ENCODE measurements around the gene KCNK10. TPM values are rescaled to one million over a fixed set of nuclear protein-coding genes. Genes with fewer than 3 reads are reported as not detected.
"Not testable (repeated sequence)": the region's sequence is repeated elsewhere in the genome, so short reads cannot be mapped to it uniquely, and the experiment has no call there.

The KCNK10 gene
- total and polyA plus RNA-seq, 7 donors: under 0.01 to 0.60 (median 0.28) TPM; not detected in 1

- H3K4me1 ChIP-seq: no peaks in the 10 kb centered on the region
- no peaks in the 10 kb centered on the region for H3K36me3 ChIP-seq
- H3K4me3 ChIP-seq: no peak overlapping the region
These were observed 51.9 kb downstream of the KCNK10 start for GRCh38 chr14:88271205-88271604.

DNA sequence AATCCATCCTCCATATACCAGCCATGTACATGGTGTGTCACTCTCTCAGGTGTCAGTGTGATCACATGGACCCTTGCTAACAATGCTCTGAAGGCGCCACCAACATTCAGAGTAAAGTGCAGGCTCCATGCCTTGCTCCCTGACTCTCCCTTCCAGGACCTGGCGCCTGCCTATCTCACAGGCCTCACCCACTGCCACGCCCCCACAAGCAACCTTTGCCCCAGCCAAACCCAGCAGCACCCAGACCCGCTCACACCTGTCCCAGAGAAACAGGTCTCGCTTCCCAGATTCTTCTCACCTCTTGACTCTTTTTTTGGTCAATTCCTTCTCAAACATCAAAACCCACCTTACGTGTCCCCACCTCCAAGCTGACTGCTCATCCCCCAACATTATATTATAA is 52.3 kb downstream of the KCNK10 start:
- H3K27me3 ChIP-seq: peaks cover 0 to 6% (median 0%) of the 10 kb centered on the region in 3 donors
- no peak overlapping the region for H3K4me3 ChIP-seq
- no peaks in the 10 kb centered on the region for H3K9me3 ChIP-seq
- intact Hi-C loops (cut with DNase I): no loop called here
- H3K27ac ChIP-seq: no peak overlapping the region
- 18 to 57% methylated on average over 6 of the region's 6 CpGs for WGBS, 2 donors
- no peaks in the 10 kb centered on the region for H3K36me3 ChIP-seq
- no peak for DNase-seq
- no peaks in the 10 kb centered on the region for H3K4me1 ChIP-seq
- TF ChIP-seq POLR2A (IDR thresholded peaks at IDR 0.05) (no peak), POLR2AphosphoS5 (IDR thresholded peaks at IDR 0.05) (no peak), EP300 (IDR thresholded peaks at IDR 0.05) (no peak), CTCF (IDR thresholded peaks at IDR 0.05) (no peak)

More at GRCh38 chr14:88271205-88271604, 51.9 kb downstream of the KCNK10 start:
- intact Hi-C loops (cut with DNase I): no loop called here
- TF ChIP-seq POLR2A (IDR thresholded peaks at IDR 0.05): no peak
- TF ChIP-seq POLR2AphosphoS5 (IDR thresholded peaks at IDR 0.05): no peak
- no peak for TF ChIP-seq CTCF (IDR thresholded peaks at IDR 0.05)
- TF ChIP-seq EP300 (IDR thresholded peaks at IDR 0.05): no peak
- DNase-seq: no peak
- WGBS, 2 donors: 64 to 65% methylated on average over 2 of the region's 2 CpGs
- Histone ChIP-seq H3K27ac (no peak overlapping the region), H3K9me3 (no peaks in the 10 kb centered on the region), H3K27me3 (peaks cover 0 to 6% (median 0%) of the 10 kb centered on the region in 3 donors)

GRCh38 chr14:88269806-88270420 is 53.2 kb downstream of the KCNK10 start:
- intact Hi-C loops (cut with DNase I): no loop called here
- H3K4me1 ChIP-seq: no peaks in the 10 kb centered on the region
- DNase-seq: no peak
- H3K4me3 ChIP-seq: no peak overlapping the region
- H3K27ac ChIP-seq: no peak overlapping the region
- peaks cover 0 to 4% (median 0%) of the 10 kb centered on the region in 3 donors for H3K27me3 ChIP-seq
- H3K9me3 ChIP-seq: no peaks in the 10 kb centered on the region
- H3K36me3 ChIP-seq: no peaks in the 10 kb centered on the region
- WGBS, 2 donors: 22 to 52% methylated on average over 12 of the region's 12 CpGs
- no peak for TF ChIP-seq POLR2AphosphoS5 (IDR thresholded peaks at IDR 0.05)

- Histone ChIP-seq H3K27ac (no peak overlapping the region), H3K4me1 (no peaks in the 10 kb centered on the region), H3K9me3 (no peaks in the 10 kb centered on the region), H3K27me3 (no peaks in the 10 kb centered on the region), H3K36me3 (no peaks in the 10 kb centered on the region), H3K4me3 (no peak overlapping the region)
- TF ChIP-seq EP300 (IDR thresholded peaks at IDR 0.05): no peak
- no peak for TF ChIP-seq CTCF (IDR thresholded peaks at IDR 0.05)
- no peak for TF ChIP-seq POLR2AphosphoS5 (IDR thresholded peaks at IDR 0.05)
- TF ChIP-seq POLR2A (IDR thresholded peaks at IDR 0.05): no peak
- no peak for DNase-seq
- WGBS, 2 donors: 73 to 85% methylated on average over 2 of the region's 2 CpGs
- intact Hi-C loops (cut with DNase I): no loop called here
These were observed 56.6 kb downstream of the KCNK10 start for GRCh38 chr14:88266474-88266873.

GRCh38 chr14:88264116-88264515 is 59.0 kb downstream of the KCNK10 start:
- 76 to 84% methylated on average over 6 of the region's 6 CpGs for WGBS, 2 donors
- H3K36me3 ChIP-seq: no peaks in the 10 kb centered on the region
- H3K27ac ChIP-seq: no peak overlapping the region
- no peak overlapping the region for H3K4me3 ChIP-seq
- DNase-seq: no peak
- H3K9me3 ChIP-seq: no peaks in the 10 kb centered on the region
- H3K4me1 ChIP-seq: no peaks in the 10 kb centered on the region
- intact Hi-C loops (cut with DNase I): no loop called here
- H3K27me3 ChIP-seq: no peaks in the 10 kb centered on the region
- TF ChIP-seq POLR2A (IDR thresholded peaks at IDR 0.05) (no peak), CTCF (IDR thresholded peaks at IDR 0.05) (no peak), POLR2AphosphoS5 (IDR thresholded peaks at IDR 0.05) (no peak), EP300 (IDR thresholded peaks at IDR 0.05) (no peak)

- WGBS, 2 donors: 82 to 87% methylated on average over 3 of the region's 3 CpGs
- intact Hi-C loops (cut with DNase I); H3K27me3 ChIP-seq; H3K4me1 ChIP-seq; H3K4me3 ChIP-seq; H3K36me3 ChIP-seq; H3K9me3 ChIP-seq; DNase-seq; H3K27ac ChIP-seq: not testable (repeated sequence)
These were observed 61.8 kb downstream of the KCNK10 start for GRCh38 chr14:88261302-88261701.

Data from sigmoid colon (tissue), 7 donors.